Measurements from ENCODE around the gene SIK2.

The SIK2 gene

GRCh38 chr11:111736621-111737443 lies 134.6 kb downstream of the SIK2 start:
- Histone ChIP-seq H3K4me1 (ENCODE audit: control insufficient read depth, insufficient read depth, low read length, poor library complexity, severe bottlenecking) (peaks cover 43% of the 10 kb centered on the region), H3K4me3 (ENCODE audit: extremely low read depth, insufficient read depth, low read length, poor library complexity, severe bottlenecking) (no peak overlapping the region), H3K9me3 (ENCODE audit: control insufficient read depth, low read length) (no peaks in the 10 kb centered on the region), H3K27ac (ENCODE audit: low read depth, low read length, severe bottlenecking) (peak overlapping the region; percentile 95), H3K36me3 (ENCODE audit: control insufficient read depth, insufficient read depth, low read length) (peaks cover 25% of the 10 kb centered on the region)
- WGBS, 2 experiments (ENCODE audit: insufficient coverage in 2 of 2) = 91 to 94% methylated on average over 13 to 14 of the region's 15 CpGs

- Histone ChIP-seq H3K4me3 (ENCODE audit: extremely low read depth, insufficient read depth, low read length, poor library complexity, severe bottlenecking) (no peak overlapping the region), H3K4me1 (ENCODE audit: control insufficient read depth, insufficient read depth, low read length, poor library complexity, severe bottlenecking) (peaks cover 41% of the 10 kb centered on the region), H3K27ac (ENCODE audit: low read depth, low read length, severe bottlenecking) (peak overlapping the region; percentile 10), H3K36me3 (ENCODE audit: control insufficient read depth, insufficient read depth, low read length) (peaks cover 31% of the 10 kb centered on the region), H3K9me3 (ENCODE audit: control insufficient read depth, low read length) (no peaks in the 10 kb centered on the region)
- WGBS, 2 experiments (ENCODE audit: insufficient coverage in 2 of 2) = 94 to 96% methylated on average over 12 to 13 of the region's 14 CpGs
Measured at GRCh38 chr11:111737444-111738210, 135.4 kb downstream of the SIK2 start.

- Histone ChIP-seq H3K36me3 (ENCODE audit: control insufficient read depth, insufficient read depth, low read length) (peaks cover 46% of the 10 kb centered on the region), H3K4me3 (ENCODE audit: extremely low read depth, insufficient read depth, low read length, poor library complexity, severe bottlenecking) (no peak overlapping the region), H3K4me1 (ENCODE audit: control insufficient read depth, insufficient read depth, low read length, poor library complexity, severe bottlenecking) (peaks cover 24% of the 10 kb centered on the region), H3K27ac (ENCODE audit: low read depth, low read length, severe bottlenecking) (no peak overlapping the region), H3K9me3 (ENCODE audit: control insufficient read depth, low read length) (no peaks in the 10 kb centered on the region)
- no CpG with 5 or more reads among the region's 2 CpGs for WGBS, 2 experiments (ENCODE audit: insufficient coverage in 2 of 2)
Measured at GRCh38 chr11:111739299-111739698, 137.1 kb downstream of the SIK2 start.

GRCh38 chr11:111741751-111742150 lies 139.5 kb downstream of the SIK2 start:
- 100% methylated on average over 1 of the region's 2 CpGs; no CpG with 5 or more reads in 1 of the 2 experiments for WGBS, 2 experiments (ENCODE audit: insufficient coverage in 2 of 2)
- H3K4me3 ChIP-seq (ENCODE audit: extremely low read depth, insufficient read depth, low read length, poor library complexity, severe bottlenecking) = no peak overlapping the region

GRCh38 chr11:111743700-111744099 lies 141.5 kb downstream of the SIK2 start:
- 90% methylated on average over 2 of the region's 2 CpGs for WGBS, 2 experiments (ENCODE audit: insufficient coverage in 2 of 2)
- Histone ChIP-seq H3K36me3 (ENCODE audit: control insufficient read depth, insufficient read depth, low read length) (peaks cover 70% of the 10 kb centered on the region), H3K27ac (ENCODE audit: low read depth, low read length, severe bottlenecking) (no peak overlapping the region), H3K4me3 (ENCODE audit: extremely low read depth, insufficient read depth, low read length, poor library complexity, severe bottlenecking) (no peak overlapping the region), H3K4me1 (ENCODE audit: control insufficient read depth, insufficient read depth, low read length, poor library complexity, severe bottlenecking) (no peaks in the 10 kb centered on the region), H3K9me3 (ENCODE audit: control insufficient read depth, low read length) (no peaks in the 10 kb centered on the region)

More at GRCh38 chr11:111741751-111742150, 139.5 kb downstream of the SIK2 start:
- H3K4me1 ChIP-seq (ENCODE audit: control insufficient read depth, insufficient read depth, low read length, poor library complexity, severe bottlenecking) = no peaks in the 10 kb centered on the region
- no peaks in the 10 kb centered on the region for H3K9me3 ChIP-seq (ENCODE audit: control insufficient read depth, low read length)
- H3K27ac ChIP-seq (ENCODE audit: low read depth, low read length, severe bottlenecking) = no peak overlapping the region
- H3K36me3 ChIP-seq (ENCODE audit: control insufficient read depth, insufficient read depth, low read length) = peaks cover 57% of the 10 kb centered on the region

- Histone ChIP-seq H3K9me3 (ENCODE audit: control insufficient read depth, low read length) (no peaks in the 10 kb centered on the region), H3K4me3 (ENCODE audit: extremely low read depth, insufficient read depth, low read length, poor library complexity, severe bottlenecking) (no peak overlapping the region), H3K36me3 (ENCODE audit: control insufficient read depth, insufficient read depth, low read length) (peaks cover 73% of the 10 kb centered on the region), H3K27ac (ENCODE audit: low read depth, low read length, severe bottlenecking) (peak overlapping the region; percentile 11), H3K4me1 (ENCODE audit: control insufficient read depth, insufficient read depth, low read length, poor library complexity, severe bottlenecking) (no peaks in the 10 kb centered on the region)
- WGBS, 2 experiments (ENCODE audit: insufficient coverage in 2 of 2) = 89 to 95% methylated on average over 3 to 5 of the region's 6 CpGs
Measured at GRCh38 chr11:111745719-111746504, 143.7 kb downstream of the SIK2 start.

GRCh38 chr11:111748035-111748804 lies 146.0 kb downstream of the SIK2 start:
- WGBS, 2 experiments (ENCODE audit: insufficient coverage in 2 of 2) = 84 to 93% methylated on average over 6 of the region's 7 CpGs
- no peaks in the 10 kb centered on the region for H3K4me1 ChIP-seq (ENCODE audit: control insufficient read depth, insufficient read depth, low read length, poor library complexity, severe bottlenecking)
- H3K9me3 ChIP-seq (ENCODE audit: control insufficient read depth, low read length) = no peaks in the 10 kb centered on the region
- H3K27ac ChIP-seq (ENCODE audit: low read depth, low read length, severe bottlenecking) = no peak overlapping the region
- H3K36me3 ChIP-seq (ENCODE audit: control insufficient read depth, insufficient read depth, low read length) = peaks cover 68% of the 10 kb centered on the region
- no peak overlapping the region for H3K4me3 ChIP-seq (ENCODE audit: extremely low read depth, insufficient read depth, low read length, poor library complexity, severe bottlenecking)

GRCh38 chr11:111749646-111750045 lies 147.4 kb downstream of the SIK2 start:
- Histone ChIP-seq H3K9me3 (ENCODE audit: control insufficient read depth, low read length) (no peaks in the 10 kb centered on the region), H3K4me3 (ENCODE audit: extremely low read depth, insufficient read depth, low read length, poor library complexity, severe bottlenecking) (no peak overlapping the region), H3K36me3 (ENCODE audit: control insufficient read depth, insufficient read depth, low read length) (peaks cover 65% of the 10 kb centered on the region)

GRCh38 chr11:111756097-111756496 lies 153.8 kb downstream of the SIK2 start:
- H3K27ac ChIP-seq (ENCODE audit: low read depth, low read length, severe bottlenecking) = no peak overlapping the region

More at GRCh38 chr11:111749646-111750045, 147.4 kb downstream of the SIK2 start:
- no peak overlapping the region for H3K27ac ChIP-seq (ENCODE audit: low read depth, low read length, severe bottlenecking)
- no peaks in the 10 kb centered on the region for H3K4me1 ChIP-seq (ENCODE audit: control insufficient read depth, insufficient read depth, low read length, poor library complexity, severe bottlenecking)

GRCh38 chr11:111759376-111759775 lies 157.1 kb downstream of the SIK2 start:
- Histone ChIP-seq H3K27ac (ENCODE audit: low read depth, low read length, severe bottlenecking) (no peak overlapping the region), H3K36me3 (ENCODE audit: control insufficient read depth, insufficient read depth, low read length) (peaks cover 78% of the 10 kb centered on the region), H3K4me3 (ENCODE audit: extremely low read depth, insufficient read depth, low read length, poor library complexity, severe bottlenecking) (no peak overlapping the region), H3K4me1 (ENCODE audit: control insufficient read depth, insufficient read depth, low read length, poor library complexity, severe bottlenecking) (no peaks in the 10 kb centered on the region), H3K9me3 (ENCODE audit: control insufficient read depth, low read length) (no peaks in the 10 kb centered on the region)

More at GRCh38 chr11:111756097-111756496, 153.8 kb downstream of the SIK2 start:
- Histone ChIP-seq H3K9me3 (ENCODE audit: control insufficient read depth, low read length) (no peaks in the 10 kb centered on the region), H3K4me1 (ENCODE audit: control insufficient read depth, insufficient read depth, low read length, poor library complexity, severe bottlenecking) (no peaks in the 10 kb centered on the region), H3K4me3 (ENCODE audit: extremely low read depth, insufficient read depth, low read length, poor library complexity, severe bottlenecking) (no peak overlapping the region), H3K36me3 (ENCODE audit: control insufficient read depth, insufficient read depth, low read length) (peaks cover 72% of the 10 kb centered on the region)
- WGBS, 2 experiments (ENCODE audit: insufficient coverage in 2 of 2) = 94 to 97% methylated on average over 4 of the region's 6 CpGs

Data from mesodermal cell (in vitro differentiated cells).